SKM-1 treated with dmso at 0.1 percent for 144 hours (cell line): ENCODE measurements around the gene KRT20.
"Not testable (repeated sequence)": the region's sequence is repeated elsewhere in the genome, so short reads cannot be mapped to it uniquely, and the experiment has no call there.

ENCODE experiments used
- DNase-seq: peaks from one replicate; lab custom pipeline; 2025; ENCODE audit not compliant: unreplicated experiment; lab: John Stamatoyannopoulos, UW

Gene KRT20, protein sequence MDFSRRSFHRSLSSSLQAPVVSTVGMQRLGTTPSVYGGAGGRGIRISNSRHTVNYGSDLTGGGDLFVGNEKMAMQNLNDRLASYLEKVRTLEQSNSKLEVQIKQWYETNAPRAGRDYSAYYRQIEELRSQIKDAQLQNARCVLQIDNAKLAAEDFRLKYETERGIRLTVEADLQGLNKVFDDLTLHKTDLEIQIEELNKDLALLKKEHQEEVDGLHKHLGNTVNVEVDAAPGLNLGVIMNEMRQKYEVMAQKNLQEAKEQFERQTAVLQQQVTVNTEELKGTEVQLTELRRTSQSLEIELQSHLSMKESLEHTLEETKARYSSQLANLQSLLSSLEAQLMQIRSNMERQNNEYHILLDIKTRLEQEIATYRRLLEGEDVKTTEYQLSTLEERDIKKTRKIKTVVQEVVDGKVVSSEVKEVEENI

DNA sequence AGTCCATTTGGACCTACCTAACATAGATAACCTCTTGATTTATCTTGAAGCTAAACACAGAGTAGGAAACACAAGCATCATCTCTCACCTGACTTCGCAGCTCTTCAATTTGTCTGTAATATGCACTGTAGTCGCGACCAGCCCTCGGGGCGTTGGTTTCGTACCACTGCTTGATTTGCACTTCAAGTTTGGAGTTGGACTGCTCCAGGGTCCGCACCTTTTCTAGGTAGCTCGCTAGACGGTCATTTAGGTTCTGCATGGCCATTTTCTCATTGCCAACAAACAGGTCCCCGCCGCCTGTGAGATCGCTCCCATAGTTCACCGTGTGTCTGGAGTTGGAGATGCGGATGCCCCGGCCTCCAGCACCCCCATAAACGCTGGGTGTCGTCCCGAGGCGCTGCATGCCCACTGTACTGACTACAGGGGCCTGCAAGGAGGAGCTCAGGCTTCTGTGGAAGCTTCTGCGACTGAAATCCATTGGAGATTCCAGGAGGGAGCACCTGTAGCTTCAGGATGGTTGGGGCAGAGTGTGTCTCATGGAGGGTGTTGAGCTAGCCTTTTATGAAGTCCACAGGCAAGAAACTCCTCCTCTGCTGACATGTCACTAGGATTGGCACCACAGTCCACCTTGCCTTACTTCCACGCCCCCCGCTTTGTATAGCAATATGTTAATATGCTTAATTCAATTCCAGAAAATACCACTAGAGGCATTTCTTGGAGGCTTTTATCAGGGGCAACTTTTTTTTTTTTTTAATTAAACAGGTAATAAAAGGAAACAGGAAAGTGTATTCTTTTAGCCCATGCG is at the start of gene KRT20:
Gene KRT20, minus strand, starts transcription at position 535 of the 805 bp plus-strand sequence. Its CDS starts 57 bp downstream, at position 478.
- DNase-seq, result no peak

DNA sequence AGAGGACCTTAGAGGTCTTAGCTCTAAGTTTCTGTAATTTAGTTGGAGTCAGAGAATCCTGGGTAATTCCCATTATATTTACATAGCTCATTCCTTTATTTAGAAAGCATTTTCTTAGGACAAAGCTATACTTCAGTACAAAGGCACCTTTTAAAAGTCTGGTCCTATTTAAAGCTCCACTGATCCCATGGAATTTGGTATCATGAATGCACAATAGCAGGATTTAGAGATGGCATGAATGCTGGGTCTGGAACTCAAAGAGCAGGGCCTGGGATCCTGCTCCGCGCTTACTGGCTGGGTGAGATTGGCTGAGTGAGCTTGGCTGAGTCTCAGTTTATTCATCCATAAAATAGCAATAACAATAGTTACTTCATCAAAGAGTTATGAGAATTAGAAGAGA is 47.6 kb upstream of the KRT20 start:
- DNase-seq, result no peak

GRCh38 chr17:40931311-40931710 is 46.3 kb upstream of the KRT20 start:
- no peak for DNase-seq

DNA sequence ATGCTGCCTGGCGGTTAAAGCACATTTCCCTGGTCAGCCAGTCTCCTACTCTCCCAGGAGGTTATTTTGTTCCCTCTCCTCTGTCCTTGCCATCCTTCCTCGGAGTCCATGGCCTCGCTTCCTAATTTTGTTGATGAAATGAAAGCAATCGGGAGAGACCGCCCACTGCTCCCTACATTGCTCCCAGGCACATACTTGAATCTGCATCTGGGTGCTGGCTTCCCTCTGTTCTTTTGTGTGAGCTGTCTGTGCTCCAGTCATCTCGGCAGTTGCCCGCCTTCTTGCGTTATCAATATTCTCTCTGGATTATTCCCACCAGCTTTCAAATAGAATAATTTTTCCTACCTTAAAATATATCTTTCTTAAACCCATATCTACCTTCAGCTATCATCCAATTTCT is 41.3 kb upstream of the KRT20 start:
- no peak for DNase-seq

- no peak for DNase-seq
Observed at GRCh38 chr17:40922239-40922638, 37.2 kb upstream of the KRT20 start.

- no peak for DNase-seq
Observed at GRCh38 chr17:40921026-40921425, 36.0 kb upstream of the KRT20 start.

DNA sequence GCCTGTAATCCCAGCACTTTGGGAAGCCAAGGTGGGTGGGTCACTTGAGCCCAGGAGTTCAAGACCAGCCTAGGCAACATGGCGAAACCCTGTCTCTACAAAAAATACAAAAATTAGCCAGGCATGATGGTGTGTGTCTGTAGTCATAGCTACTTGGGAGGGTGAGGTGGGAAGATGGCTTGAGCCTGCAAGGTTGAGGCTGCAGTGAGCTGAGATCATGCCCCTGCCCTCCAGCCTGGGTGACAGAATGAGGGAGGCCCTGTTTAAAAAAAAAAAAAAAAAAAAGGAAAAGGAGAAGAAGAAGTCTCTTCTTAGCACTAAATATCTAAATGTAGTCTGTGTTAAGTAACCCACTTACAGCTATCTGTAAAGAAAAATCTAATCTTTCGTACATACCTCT is 32.1 kb upstream of the KRT20 start:
- DNase-seq, result not testable (repeated sequence)

GRCh38 chr17:40916366-40916765 is 31.3 kb upstream of the KRT20 start:
- no peak for DNase-seq

- no peak for DNase-seq
Observed at GRCh38 chr17:40915721-40916256, 30.7 kb upstream of the KRT20 start.

- DNase-seq, result no peak
Observed at GRCh38 chr17:40915199-40915661, 30.2 kb upstream of the KRT20 start.

DNA sequence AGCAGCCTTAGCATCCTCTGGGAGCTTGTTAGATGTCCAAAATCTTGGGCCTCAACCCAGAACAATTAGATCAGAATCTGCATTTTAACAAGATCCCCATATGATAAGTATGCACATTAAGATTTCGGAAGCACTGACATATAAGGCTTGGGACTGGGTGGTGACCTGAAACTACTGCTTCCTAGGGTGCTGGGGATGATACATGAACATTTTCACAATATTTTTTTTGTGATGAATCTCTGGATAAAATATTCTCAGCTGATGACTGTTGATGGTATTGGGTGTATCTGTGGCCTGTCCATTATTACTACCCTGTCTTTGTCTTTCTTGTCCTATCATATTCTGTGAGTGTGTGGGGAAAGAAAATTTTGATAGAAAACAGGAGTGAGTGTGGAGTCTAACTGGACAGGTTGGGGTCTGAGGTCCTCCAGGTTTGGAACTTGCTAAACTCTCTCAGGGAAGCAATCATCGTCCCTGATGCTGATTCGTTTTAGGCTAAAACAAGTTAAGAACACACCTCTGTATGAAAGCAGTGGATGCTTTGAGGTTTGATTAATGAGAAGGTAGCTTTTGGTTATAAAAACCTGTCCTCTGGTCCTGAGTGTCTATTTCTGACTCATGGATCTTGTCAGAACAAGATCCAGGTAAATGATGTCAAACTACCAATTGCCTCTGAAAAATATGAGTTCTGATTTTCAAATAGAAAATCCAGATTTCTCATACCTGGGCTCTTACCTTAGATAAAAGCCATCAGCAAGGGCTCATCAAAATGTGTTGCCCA is 29.2 kb upstream of the KRT20 start:
- DNase-seq, result no peak

DNA sequence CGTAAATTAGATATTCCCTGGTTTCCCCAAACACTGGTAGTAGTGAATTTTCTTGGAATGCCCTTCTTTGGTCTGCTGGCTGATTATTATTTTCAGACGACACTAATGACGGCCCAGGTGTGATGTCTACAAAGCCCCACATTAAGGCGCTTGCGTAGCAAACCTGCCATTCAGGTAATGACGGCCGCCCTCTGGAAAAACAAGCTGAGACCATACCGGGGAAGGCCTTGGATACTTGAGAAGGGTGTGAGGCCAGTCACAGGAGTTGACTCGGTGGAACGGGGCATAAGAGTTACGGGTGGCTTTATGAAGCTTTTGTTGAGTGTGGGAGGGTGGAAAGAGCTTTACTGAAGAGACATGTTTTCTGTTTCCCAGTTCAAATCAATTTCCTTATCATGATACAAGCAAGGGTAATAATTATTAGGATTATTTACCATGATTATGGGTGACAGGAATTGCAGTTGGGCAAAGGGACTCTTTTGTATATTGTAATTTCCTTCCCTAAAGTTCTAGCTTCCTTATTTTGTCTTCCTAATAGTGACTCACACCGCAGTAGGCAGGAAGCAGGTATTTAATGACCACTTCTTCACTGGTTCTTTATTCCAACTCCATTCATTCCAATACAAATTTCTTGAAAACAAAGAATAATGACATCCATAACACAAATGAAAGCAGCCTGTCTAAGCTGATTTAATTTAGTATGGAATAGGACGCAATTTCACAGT is 27.6 kb upstream of the KRT20 start:
- DNase-seq, result peak; percentile 65

- DNase-seq, result no peak
Observed at GRCh38 chr17:40910441-40910841, 25.4 kb upstream of the KRT20 start.

DNA sequence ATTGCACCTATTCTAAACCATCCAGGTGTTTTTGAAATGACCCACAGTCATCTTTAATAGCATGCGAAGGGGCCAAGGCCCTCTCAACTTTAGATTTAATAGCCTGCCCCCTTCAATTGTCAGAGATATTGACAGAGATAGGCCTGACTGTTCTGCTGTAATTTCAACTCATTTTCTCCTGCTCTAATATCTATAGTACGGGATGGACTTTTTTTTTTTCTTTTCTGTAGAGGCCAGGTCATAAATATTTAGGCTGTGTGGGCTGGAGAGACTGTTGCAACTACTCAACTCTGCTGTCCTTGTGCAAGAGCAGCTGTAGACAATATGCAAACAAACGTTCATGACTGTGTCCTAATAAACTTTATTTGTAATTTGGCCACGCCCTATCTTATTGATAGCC is 24.7 kb upstream of the KRT20 start:
- no peak for DNase-seq

DNA sequence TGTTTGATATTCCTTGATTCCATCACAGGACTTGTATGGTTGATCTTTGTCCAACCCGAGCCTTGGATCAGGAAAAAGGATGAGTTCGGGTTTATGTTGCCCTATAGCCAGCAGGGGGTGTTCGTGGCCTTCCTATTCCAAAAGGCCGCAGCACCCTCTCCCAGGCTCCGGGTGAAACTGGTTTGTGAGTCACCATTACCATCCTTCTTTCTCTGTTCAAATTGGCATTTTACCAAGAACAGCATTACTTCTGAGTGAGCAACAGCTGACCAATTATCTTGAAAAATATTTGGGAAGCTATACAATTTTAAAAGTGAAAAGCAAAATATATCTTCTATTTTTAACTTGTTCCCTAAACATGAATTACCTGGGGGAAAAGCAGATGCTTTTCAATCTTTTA is 24.3 kb upstream of the KRT20 start:
- DNase-seq, result peak; percentile 67

- no peak for DNase-seq
Observed at GRCh38 chr17:40906613-40907012, 21.6 kb upstream of the KRT20 start.

- DNase-seq, result no peak
Observed at GRCh38 chr17:40905370-40905769, 20.3 kb upstream of the KRT20 start.

- DNase-seq, result peak; percentile 8
Observed at GRCh38 chr17:40903129-40903847, 18.2 kb upstream of the KRT20 start.

DNA sequence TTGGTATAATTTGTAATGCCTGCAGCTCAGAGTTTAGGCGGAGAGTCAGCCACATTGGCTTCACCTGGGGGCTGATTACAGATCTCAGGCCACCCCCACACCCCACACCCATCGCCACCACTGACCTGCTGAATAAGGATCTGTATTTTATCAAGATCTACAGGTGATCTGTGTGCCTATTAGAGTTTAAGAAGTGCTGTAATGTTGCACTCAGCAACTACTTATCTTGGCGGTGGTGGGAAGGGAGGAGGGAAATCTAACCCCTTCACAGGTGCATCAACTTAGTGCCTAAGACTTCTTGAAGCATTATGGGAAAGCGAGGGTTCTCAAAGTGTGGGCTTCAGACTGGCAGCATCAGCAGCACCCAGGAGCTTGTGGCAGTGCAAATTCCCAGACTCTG is 17.5 kb upstream of the KRT20 start:
- no peak for DNase-seq

GRCh38 chr17:40901981-40902474 is 17.0 kb upstream of the KRT20 start:
- DNase-seq, result no peak
